Forelimb muscle (tissue), 1 donor: Measurements from ENCODE around the gene TSPAN4. TPM values are rescaled to one million over a fixed set of nuclear protein-coding genes. Genes with fewer than 3 reads are reported as not detected.

Experiments used
- DNase-seq: peaks from one replicate; pipeline ENCODE4 v3.0.0-alpha.2; 2013; ENCODE audit warnings: low read depth
- polyA plus RNA-seq: library from polyadenylated mRNA; unstranded; fragments of 120-200 nt; gene quantifications from one replicate; pipeline ENCODE4 v1.2.1, GENCODE V29; 2013; ENCODE audit not compliant: insufficient read length

TSPAN4 gene, protein sequence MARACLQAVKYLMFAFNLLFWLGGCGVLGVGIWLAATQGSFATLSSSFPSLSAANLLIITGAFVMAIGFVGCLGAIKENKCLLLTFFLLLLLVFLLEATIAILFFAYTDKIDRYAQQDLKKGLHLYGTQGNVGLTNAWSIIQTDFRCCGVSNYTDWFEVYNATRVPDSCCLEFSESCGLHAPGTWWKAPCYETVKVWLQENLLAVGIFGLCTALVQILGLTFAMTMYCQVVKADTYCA
- 44.0 TPM for polyA plus RNA-seq

DNA sequence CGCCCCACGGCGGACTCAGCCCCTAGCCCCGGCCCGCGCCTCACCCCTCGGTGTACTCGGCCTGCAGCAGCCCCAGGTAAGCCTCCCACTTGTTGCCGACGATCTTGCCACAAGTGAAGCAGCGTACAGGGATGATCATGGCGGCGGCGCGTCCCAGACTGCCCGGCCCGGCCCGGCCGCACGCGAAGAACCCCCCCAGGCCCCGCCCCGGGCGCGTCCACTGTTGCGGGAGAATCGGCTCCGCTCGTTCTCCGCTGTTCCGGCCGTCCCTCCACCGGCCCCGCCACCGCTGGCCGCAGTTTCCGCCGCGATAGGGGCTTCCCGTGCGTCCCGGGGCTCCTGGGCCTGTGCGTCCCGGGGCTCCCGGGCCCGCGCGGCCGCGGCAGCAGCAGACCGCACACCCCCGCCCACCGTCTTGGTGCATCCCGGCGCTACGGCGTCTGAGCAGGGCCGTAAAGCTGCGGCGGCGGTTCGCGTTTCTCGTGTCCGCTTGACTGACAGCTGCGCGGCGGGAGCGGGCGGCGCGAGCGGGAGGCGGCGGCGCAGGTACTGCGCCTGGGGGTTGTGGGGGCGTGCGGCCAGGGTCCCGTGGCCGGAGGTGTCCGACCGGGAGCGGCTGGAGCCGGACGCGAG lies at the start of gene TSPAN4, which contains the start of gene POLR2L:
TSPAN4 (plus strand) TSS at position 483 of the 633 bp plus-strand sequence. CDS start 7,453 bp downstream, outside the sequence.
POLR2L (minus strand) TSS at position 160 of the 633 bp plus-strand sequence; CDS start at position 139, 21 bp downstream.
- no peak for DNase-seq

GRCh38 chr11:792873-793272 lies 49.8 kb upstream of the TSPAN4 start:
- DNase-seq: no peak

- no peak for DNase-seq
Measured at GRCh38 chr11:793556-793955, 49.1 kb upstream of the TSPAN4 start.

DNA sequence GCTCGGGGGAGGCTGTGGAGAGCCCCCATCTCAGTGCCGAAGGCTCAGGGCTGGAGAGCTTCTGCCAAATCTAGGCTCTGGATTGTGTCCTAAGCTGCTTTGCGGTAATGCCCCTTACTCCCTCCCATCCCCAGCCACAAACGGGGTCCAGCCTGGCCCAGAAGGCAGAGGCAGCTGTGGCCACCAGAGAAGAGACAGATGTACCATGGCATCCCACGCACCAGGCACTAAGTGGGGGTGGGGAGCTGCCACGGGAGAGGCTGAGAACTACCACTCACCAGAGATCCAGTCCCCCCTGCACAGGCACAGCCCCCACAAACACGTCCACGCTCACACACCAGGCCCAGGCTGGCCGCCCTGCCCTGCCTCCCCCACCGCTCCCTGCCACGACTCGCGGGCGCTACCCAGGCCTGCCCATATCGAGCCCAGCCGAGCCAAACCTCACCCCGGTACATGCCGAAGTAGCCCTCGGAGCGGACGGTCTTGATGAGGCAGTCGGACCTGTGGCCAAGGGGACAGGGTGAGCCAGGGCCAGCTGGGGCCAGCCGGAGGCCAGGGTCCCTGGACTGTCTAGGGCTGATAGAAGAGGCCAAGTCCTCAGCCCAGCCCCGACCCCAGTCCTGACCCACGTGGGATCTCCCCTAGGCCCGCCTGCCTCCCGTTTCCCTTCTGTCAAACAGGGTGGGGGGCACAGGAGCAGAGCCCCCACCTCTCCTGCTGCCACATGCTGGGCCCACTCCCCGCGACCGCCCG lies 48.5 kb upstream of the TSPAN4 start:
- no peak for DNase-seq

- DNase-seq: no peak
Measured at GRCh38 chr11:794766-795633, 47.7 kb upstream of the TSPAN4 start.

GRCh38 chr11:795634-796564 lies 46.8 kb upstream of the TSPAN4 start:
- DNase-seq: no peak

GRCh38 chr11:796565-797295 lies 45.9 kb upstream of the TSPAN4 start:
- no peak for DNase-seq

DNA sequence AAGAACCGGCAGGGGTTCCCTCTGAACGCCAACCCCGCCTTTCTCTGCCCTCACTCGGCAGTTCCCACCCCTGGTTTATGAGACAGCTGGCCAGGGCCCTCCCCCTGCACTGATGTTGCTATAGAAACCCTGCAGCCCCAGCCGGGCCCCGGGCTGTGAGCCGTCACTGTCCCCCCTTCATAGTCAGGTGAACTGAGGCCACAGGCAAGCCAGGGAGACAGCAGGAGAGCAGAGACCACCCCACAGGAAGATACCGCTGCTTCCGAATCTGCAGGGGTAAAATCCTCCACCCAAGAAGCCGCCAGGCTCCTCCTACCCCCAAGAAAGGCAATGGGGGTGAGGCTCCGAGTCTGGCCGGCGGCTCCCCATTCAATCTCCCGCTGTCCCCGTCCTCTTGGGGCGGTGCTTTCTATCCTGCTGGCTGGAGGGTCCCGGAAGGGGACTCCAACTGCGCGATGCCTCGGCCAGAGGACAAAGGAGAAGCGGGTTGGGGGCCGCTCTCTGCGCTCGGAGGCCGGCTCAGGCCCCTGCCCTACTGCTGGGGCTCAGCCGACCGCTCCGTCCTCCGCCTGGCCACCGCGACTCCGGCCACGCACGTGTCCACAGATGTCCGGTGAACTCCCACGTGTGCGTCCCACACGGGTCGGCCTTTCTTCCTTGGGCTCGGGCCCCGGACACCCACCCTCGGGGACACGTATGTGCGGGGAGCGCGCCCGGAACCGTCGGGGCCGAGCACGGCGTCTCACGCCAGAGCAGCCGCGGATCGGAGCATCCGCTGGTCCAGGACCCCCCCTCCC lies 45.2 kb upstream of the TSPAN4 start:
- no peak for DNase-seq

DNA sequence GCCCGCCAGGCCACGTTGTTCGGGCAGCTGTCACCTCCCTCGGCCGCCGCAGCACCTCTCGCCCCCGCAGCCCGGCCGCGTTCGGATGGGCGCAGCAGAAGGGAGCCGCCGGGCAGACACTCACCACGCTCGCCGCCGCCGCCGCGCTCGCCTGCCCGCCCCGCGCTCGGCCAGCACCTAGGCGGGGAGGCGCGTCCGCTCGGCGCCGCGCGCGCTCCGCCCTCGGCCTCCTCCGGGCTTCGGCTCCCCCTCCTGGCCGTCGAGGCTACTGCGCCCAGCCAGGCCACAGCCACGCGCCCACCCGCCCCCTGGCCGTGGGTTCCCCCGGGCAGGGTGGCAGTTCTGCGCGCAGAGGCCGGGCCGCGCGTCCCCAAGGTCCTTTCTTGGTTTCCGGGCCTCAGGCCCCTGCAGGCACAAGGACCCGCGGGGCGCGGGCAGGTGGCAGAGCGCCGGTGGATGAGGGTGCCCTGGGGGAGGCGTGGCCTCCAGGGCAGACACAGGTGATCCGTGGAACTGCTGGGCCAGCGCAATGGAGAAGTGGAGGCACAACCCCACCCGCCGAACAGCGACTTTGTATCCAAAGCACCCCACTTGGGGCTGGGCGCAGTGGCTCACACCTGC lies 44.4 kb upstream of the TSPAN4 start, which contains the start of gene SLC25A22:
SLC25A22 (minus strand) TSS at position 189 of the 621 bp plus-strand sequence. CDS start 3,275 bp downstream, outside the sequence.
- DNase-seq: no peak

- no peak for DNase-seq
Measured at GRCh38 chr11:799641-800316, 42.9 kb upstream of the TSPAN4 start.

DNA sequence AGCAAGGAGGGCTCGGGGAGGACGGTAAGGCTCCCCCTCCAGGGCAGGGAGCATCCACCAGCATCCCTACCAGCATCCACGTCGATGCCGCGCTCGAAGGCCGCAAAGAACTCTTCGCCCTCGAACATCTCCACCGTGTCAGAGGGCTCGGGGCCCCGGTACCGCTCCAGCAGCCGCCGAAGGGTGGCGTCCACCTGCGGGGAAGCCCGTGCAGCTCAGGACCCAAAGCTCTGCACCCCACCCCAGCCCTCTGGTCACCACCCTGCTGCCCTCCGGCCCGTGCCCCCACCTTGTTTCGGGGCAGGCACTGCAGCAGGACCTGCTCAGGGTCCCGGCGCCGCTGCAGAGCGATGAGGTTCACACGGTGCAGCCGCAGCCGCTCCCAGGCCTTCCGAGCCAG lies 42.2 kb upstream of the TSPAN4 start:
- DNase-seq: no peak

GRCh38 chr11:801097-801780 lies 41.4 kb upstream of the TSPAN4 start:
- DNase-seq: no peak

- no peak for DNase-seq
Measured at GRCh38 chr11:802018-802617, 40.5 kb upstream of the TSPAN4 start.

DNA sequence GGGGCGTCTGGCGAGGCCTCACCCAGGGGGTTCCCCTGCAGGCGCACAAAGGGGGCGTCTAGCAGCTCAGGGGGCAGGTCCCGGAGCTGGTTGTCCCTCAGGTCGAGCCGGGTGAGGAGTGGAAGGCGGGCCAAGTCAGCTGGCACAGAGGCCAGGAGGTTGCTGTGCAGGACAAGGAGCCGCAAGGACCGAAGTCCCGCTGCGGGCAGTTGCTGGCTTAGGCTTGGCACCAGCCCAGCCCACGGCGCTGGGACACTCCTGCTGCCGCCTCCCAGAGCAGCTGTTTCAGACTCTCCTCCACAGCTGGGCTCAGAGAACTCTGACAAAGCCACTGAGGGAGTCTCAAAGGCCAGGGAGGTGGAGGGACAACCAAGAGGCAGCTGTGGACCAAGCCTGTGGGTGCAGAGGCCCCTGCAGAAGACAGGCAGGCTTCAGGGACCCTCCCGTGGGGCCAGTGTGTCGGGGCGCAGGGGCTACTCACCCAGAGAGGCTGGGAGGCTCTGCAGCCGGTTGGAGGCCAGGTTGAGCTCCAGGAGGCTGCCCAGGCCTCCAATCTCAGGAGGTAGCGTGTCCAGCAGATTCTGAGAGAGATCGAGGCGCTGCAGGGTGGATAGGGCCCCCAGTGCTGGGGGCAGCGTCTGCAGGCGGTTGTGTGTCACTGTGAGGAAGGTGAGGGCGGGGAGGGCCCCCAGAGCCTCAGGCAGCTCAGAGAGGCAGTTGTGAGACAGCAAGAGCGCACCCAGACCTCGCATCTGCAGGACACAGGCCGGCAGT lies 39.8 kb upstream of the TSPAN4 start:
- DNase-seq: no peak

GRCh38 chr11:803467-803742 lies 39.2 kb upstream of the TSPAN4 start:
- no peak for DNase-seq
